Mesodermal cell (in vitro differentiated cells): ENCODE measurements around the gene EYS.
"Not testable (repeated sequence)": the region's sequence is repeated elsewhere in the genome, so short reads cannot be mapped to it uniquely, and the experiment has no call there.

Source experiments
- H3K27ac ChIP-seq: 2 replicates; pipeline ENCODE4 v1.7.0; 2013; ENCODE audit warnings: mild to moderate bottlenecking, low read depth, low read length, moderate library complexity; ENCODE audit not compliant: severe bottlenecking
- H3K36me3 ChIP-seq: 2 replicates; pipeline ENCODE4 v1.7.1; 2013; ENCODE audit warnings: mild to moderate bottlenecking, low read length, moderate library complexity; ENCODE audit not compliant: control insufficient read depth, insufficient read depth
- H3K4me1 ChIP-seq: one replicate; pipeline ENCODE4 v1.7.1; 2013; ENCODE audit warnings: mild to moderate bottlenecking, low read length; ENCODE audit not compliant: insufficient read depth, control insufficient read depth, poor library complexity, severe bottlenecking
- H3K4me3 ChIP-seq: 2 replicates; pipeline ENCODE4 v1.7.0; 2013; ENCODE audit warnings: low read length, control low read depth, mild to moderate bottlenecking; ENCODE audit not compliant: insufficient read depth, poor library complexity, severe bottlenecking; ENCODE audit errors: extremely low read depth
- H3K9me3 ChIP-seq: 2 replicates; pipeline ENCODE4 v1.7.1; 2013; ENCODE audit warnings: mild to moderate bottlenecking, low read length, moderate library complexity; ENCODE audit not compliant: control insufficient read depth
- WGBS, 2 experiments: methylation state at CpG; one replicate each; pipeline ENCODE4 v1.1.5; 2013; ENCODE audit warnings: missing lambda C conversion rate in 2 of 2; ENCODE audit not compliant: insufficient coverage in 2 of 2; 5-methylcytosine and 5-hydroxymethylcytosine counted together

EYS gene

DNA sequence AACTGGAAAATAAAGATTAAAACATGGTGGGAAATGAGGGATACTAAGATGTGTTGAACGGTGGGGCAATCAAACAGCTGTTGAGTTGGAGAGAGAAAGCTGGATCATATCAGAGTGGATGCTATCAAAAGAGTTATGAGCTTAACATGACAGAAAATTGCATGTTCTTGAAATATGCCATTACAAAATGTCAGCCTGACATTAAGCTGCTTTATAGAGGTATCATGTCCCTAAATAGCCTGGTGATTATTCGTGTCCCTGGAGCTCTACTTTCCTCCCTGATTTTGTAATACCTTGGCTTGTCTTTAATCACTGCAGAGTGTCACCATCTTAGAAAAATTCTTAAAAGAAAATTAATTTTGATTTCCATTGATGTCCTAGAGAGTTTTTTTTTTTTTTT is 1848.3 kb downstream of the EYS start:
- Histone ChIP-seq H3K36me3 (no peaks in the 10 kb centered on the region), H3K4me3 (no peak overlapping the region)

DNA sequence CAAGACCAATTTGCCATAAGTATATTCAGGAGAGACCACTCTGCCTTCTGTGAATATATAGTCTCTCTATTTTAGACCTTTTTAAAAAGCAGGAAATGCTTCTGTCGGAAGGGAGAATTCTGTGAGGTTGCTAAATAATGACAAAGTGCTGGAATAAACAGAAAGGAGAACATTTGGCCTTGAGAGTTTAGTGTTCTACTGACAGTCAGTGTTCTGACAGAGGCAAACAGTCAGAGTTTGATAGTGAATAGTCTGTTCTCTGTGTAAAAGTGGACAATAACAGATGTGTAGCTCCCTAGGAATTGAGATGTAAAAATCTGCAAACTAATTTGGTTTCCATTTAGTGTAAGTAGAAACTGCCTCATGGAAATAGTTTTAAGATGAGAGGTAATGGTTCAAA is 1850.8 kb downstream of the EYS start:
- 60 to 90% methylated on average over 1 of the region's 1 CpG for WGBS, 2 experiments

More for the DNA sequence above, 1848.3 kb downstream of the EYS start:
- Histone ChIP-seq H3K4me1 (no peaks in the 10 kb centered on the region), H3K27ac (no peak overlapping the region), H3K9me3 (no peaks in the 10 kb centered on the region)
- 85 to 93% methylated on average over 1 of the region's 2 CpGs for WGBS, 2 experiments

DNA sequence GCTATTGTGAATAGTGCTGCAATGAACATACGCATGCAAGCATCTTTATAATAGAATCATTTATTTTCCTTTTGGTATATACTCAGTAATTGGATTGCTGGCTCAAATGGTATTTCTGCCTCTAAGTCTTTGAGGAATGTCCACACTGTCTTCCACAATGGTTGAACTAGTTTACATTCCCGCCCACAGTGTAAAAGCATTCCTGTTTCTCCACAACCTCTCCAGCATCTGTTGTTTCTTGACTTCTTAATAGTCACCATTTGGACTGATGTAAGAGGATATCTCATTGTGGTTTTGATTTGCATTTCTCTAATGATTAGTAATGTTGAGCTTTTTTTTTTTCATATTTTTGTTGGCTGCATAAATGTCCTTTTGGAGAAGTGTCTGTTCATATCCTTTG is 1862.7 kb downstream of the EYS start:
- Histone ChIP-seq H3K9me3 (no peaks in the 10 kb centered on the region), H3K36me3 (no peaks in the 10 kb centered on the region), H3K4me1 (no peaks in the 10 kb centered on the region), H3K4me3 (no peak overlapping the region), H3K27ac (no peak overlapping the region)
- WGBS, 2 experiments = no CpG with 5 or more reads among the region's 2 CpGs

More for the DNA sequence above, 1850.8 kb downstream of the EYS start:
- H3K9me3 ChIP-seq = no peaks in the 10 kb centered on the region
- H3K4me1 ChIP-seq = no peaks in the 10 kb centered on the region
- no peak overlapping the region for H3K4me3 ChIP-seq
- no peak overlapping the region for H3K27ac ChIP-seq
- no peaks in the 10 kb centered on the region for H3K36me3 ChIP-seq

DNA sequence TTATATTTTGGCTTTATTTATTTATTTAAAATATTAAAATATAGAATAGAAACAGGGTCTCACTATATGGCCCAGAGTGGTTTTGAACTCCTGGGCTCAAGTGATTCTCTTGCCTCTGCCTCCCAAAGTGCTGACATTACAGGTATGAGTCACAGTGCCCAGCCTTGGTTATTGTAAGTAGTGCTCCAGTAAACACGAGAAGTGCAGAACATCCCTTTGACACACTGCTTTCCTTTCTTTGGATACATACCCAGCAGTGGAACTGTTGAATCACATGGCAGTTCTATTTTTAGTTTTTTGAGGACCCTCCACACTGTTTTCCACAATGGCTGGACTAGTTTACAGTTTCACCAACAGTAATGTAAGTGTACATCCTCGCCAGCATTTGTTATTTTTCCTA is 1867.5 kb downstream of the EYS start:
- Histone ChIP-seq H3K4me1 (no peaks in the 10 kb centered on the region), H3K27ac (no peak overlapping the region), H3K36me3 (no peaks in the 10 kb centered on the region), H3K9me3 (no peaks in the 10 kb centered on the region), H3K4me3 (no peak overlapping the region)
- 78 to 88% methylated on average over 1 of the region's 2 CpGs for WGBS, 2 experiments

GRCh38 chr6:63828678-63829077 is 1878.3 kb downstream of the EYS start:
- 100% methylated on average over 1 of the region's 1 CpG for WGBS, 2 experiments
- not testable (repeated sequence) for H3K36me3 ChIP-seq, H3K4me1 ChIP-seq, H3K9me3 ChIP-seq, H3K27ac ChIP-seq, H3K4me3 ChIP-seq

DNA sequence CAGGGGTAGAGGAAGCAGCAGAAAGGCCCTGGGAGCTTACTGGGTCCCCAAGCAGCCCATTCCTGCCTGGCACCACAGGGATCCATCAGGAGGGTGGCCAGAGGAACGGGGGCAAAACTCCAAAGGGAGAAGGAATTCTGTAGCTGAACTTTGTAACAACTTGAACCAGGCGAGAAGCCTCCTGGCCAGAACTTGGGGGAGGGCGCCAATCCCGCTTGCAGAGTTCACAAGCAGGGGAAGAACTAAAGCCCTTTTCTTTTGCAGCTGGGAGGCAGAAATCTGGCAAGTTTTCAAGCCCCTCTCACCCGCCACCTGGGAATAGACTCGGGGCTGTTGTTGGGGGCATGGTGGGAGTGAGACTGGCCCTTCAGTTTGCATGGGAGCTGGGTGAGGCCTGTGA is 1882.3 kb downstream of the EYS start:
- no peaks in the 10 kb centered on the region for H3K36me3 ChIP-seq
- no peak overlapping the region for H3K4me3 ChIP-seq
- WGBS, 2 experiments = 85 to 87% methylated on average over 4 to 6 of the region's 6 CpGs
- H3K4me1 ChIP-seq = no peaks in the 10 kb centered on the region
- H3K27ac ChIP-seq = no peak overlapping the region
- H3K9me3 ChIP-seq = no peaks in the 10 kb centered on the region

DNA sequence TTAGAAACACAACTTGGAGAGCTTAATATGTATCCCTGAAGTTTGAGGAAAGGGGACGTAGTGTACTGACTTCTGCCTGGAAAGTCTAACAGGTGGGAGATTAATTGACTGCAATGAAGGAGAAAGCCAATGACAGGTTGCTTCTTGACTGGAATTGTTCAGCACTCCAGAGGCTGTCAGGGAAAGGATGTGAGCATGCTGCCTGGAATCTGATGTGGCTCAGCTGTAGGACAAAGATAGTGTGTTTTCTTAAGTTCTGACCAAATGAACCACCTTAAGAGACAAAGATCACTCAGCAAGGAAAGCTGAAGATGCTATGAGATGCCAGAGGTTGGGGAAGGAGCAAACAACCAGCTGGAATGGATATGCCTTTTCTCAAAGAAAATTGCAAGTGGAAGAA is 1885.6 kb downstream of the EYS start:
- H3K36me3 ChIP-seq = no peaks in the 10 kb centered on the region
- 71 to 74% methylated on average over 1 of the region's 1 CpG for WGBS, 2 experiments
- H3K4me1 ChIP-seq = no peaks in the 10 kb centered on the region
- H3K4me3 ChIP-seq = no peak overlapping the region
- H3K27ac ChIP-seq = no peak overlapping the region
- H3K9me3 ChIP-seq = no peaks in the 10 kb centered on the region

GRCh38 chr6:63819831-63820230 is 1887.2 kb downstream of the EYS start:
- Histone ChIP-seq H3K9me3 (no peaks in the 10 kb centered on the region), H3K4me3 (no peak overlapping the region), H3K27ac (no peak overlapping the region), H3K4me1 (no peaks in the 10 kb centered on the region), H3K36me3 (no peaks in the 10 kb centered on the region)
- WGBS, 2 experiments = 100% methylated on average over 1 of the region's 1 CpG; no CpG with 5 or more reads in 1 of the 2 experiments

DNA sequence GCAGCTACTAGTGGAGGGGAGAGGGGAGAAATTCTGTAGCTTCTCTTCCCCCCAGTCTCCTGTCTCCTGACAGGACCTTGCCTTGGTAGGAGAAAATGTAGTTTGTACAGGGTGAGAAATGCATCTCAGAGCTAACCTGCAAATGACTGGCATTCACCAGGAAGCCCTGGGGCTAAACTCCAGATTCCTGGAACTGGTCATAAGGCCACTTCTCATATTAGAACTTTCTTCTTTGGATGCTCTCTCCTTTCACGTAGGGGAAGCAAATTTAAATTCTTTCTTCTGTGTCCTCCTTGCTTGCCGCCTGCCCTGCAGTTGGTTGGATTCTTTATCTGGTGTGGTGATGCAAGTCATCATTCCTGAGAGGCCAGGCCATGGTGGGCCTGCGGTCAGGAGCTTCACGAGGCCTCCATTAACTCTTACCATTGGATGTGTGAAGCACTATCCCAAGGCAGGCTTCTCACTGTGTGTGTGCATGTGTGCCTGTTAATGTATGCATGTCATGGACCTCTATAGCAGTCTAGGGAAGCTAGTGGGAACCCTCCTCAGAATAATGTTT is 1889.5 kb downstream of the EYS start:
- Histone ChIP-seq H3K9me3 (no peaks in the 10 kb centered on the region), H3K36me3 (no peaks in the 10 kb centered on the region), H3K4me1 (no peaks in the 10 kb centered on the region), H3K27ac (no peak overlapping the region), H3K4me3 (no peak overlapping the region)
- WGBS, 2 experiments = 80 to 100% methylated on average over 1 of the region's 4 CpGs

DNA sequence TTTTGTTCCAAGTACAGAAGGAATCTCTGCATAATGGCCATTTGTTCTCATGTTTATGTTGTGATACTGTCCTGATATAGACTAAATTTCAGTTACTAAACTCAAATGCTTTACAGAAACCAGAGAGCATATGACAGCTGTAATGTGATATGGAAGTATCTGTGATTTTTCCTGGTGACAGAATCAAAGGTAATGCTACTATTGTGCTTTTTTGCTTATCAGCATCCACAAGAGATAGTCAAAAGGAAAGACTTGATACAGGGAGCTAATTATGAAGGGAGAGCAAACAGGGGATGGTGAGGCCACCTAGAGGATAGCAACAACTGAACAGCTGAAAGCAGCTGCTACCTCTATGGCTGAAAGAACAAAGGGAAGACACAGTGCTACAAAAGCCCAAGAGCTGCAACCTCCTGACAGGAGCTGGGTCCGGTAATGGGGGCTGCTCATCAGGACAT is 1890.0 kb downstream of the EYS start:
- Histone ChIP-seq H3K4me3 (no peak overlapping the region), H3K4me1 (no peaks in the 10 kb centered on the region), H3K9me3 (no peaks in the 10 kb centered on the region), H3K27ac (no peak overlapping the region), H3K36me3 (no peaks in the 10 kb centered on the region)
- 50% methylated on average over 1 of the region's 1 CpG for WGBS, 2 experiments

DNA sequence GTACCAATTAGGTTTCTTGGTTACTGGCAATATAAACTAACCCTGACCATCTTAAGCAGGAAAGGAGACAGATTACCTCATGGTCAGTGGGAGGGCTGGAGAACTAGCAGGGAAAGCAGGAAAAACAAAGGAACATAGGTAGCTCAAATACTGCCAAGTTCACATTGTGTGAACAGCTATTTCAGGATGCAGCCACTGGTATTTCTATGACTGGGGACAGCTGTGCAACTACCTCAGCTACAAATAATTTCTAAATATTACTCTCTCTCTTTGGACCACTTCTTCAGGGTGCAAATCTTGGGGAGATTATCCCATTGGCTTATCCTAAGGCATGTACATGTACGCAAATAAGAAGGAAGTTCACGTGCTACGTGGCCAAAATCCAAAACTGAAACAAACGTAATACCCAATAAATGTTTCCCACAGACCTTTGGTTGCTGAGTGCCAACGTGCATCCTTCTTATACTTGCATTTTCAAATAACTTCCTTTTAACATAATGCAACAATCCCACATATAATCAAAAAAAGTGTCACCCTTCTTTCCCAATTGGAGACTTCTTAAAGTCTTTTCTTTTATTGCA is 1890.5 kb downstream of the EYS start:
- Histone ChIP-seq H3K4me1 (no peaks in the 10 kb centered on the region), H3K36me3 (no peaks in the 10 kb centered on the region), H3K27ac (no peak overlapping the region), H3K9me3 (no peaks in the 10 kb centered on the region), H3K4me3 (no peak overlapping the region)
- 91 to 96% methylated on average over 4 to 5 of the region's 5 CpGs for WGBS, 2 experiments
